Activated CD4-positive, alpha-beta memory T cell treated with anti-CD3 and anti-CD28 coated beads for 36 hours (primary cell): ENCODE measurements around the gene ATP11A. TPM values are rescaled to one million over a fixed set of nuclear protein-coding genes. Genes with fewer than 3 reads are reported as not detected.
A peak's percentile ranks its signal among the peaks of the same experiment; 100 is the strongest.

Source experiments
- CTCF ChIA-PET: fragments of 350-600 bp; sonication (Branson Sonifier 250); formaldehyde crosslinking; loops from one replicate; lab custom pipeline; 2021; ENCODE audit warnings: antibody characterized with exemption, inconsistent platforms; lab: Charles Lee
- POLR2A ChIA-PET: fragments of 350-600 bp; sonication (Branson Sonifier 250); formaldehyde crosslinking; loops from one replicate; lab custom pipeline; 2021; ENCODE audit warnings: antibody characterized with exemption; lab: Charles Lee
- DNase-seq: peaks from one replicate; pipeline ENCODE4 v3.0.0-alpha.2; 2020
- H3K27ac Mint-ChIP-seq: one replicate; pipeline ENCODE4 v1.8.0; 2021; ENCODE audit warnings: mixed read lengths
- H3K27me3 Mint-ChIP-seq: one replicate; pipeline ENCODE4 v1.8.0; 2021; ENCODE audit warnings: mixed read lengths
- H3K36me3 Mint-ChIP-seq: one replicate; pipeline ENCODE4 v1.8.0; 2021; ENCODE audit warnings: mixed read lengths
- H3K4me1 Mint-ChIP-seq: one replicate; pipeline ENCODE4 v1.8.0; 2021; ENCODE audit warnings: low read depth, mixed read lengths
- H3K4me3 Mint-ChIP-seq: one replicate; pipeline ENCODE4 v1.8.0; 2021; ENCODE audit warnings: mild to moderate bottlenecking, mixed read lengths
- H3K9me3 Mint-ChIP-seq: one replicate; pipeline ENCODE4 v1.8.0; 2021; ENCODE audit warnings: mixed read lengths
- intact Hi-C: fragments of 100-400 bp; cut with micrococcal nuclease; formaldehyde crosslinking; loops from one replicate; pipeline ENCODE4 v1.15.1; 2023
- total RNA-seq, 2 experiments: library from RNA; stranded (reverse); gene quantifications; one replicate each; pipeline ENCODE4 v1.2.3, GENCODE V29; 2021

The ATP11A gene
- total RNA-seq, 2 experiments from 2014 or later, result 36.6 to 38.7 TPM

DNA sequence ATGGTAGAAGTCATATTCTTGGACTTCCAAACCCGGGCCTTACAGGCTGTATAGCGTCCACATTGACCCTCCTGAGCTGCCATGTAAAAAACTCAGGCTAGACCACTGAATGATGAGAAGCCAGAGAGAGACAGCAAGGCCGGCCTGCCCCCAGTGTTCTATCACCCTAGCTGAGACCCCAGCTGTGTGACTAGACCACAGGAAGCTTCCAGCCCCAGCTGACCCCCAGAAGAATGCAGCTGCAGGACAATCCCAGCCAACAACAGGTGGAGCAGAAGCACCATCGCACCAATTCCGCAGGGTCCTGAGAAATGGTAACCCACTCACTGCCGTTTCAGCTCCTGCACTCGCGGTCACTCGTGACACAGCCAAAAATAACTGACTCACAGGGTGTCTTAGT is 2.9 kb upstream of the ATP11A start:
- ChIA-PET POLR2A (no interaction called here), CTCF (interaction anchor here (2.5 kb wide), 1 partner anchor 46 kb away, joined by 13 read pairs; no protein-coding TSS in a partner anchor)
- Mint-ChIP-seq H3K4me3 (no peak overlapping the region), H3K27me3 (no peaks in the 10 kb centered on the region), H3K36me3 (no peaks in the 10 kb centered on the region), H3K9me3 (no peaks in the 10 kb centered on the region), H3K4me1 (peaks cover 23% of the 10 kb centered on the region), H3K27ac (no peak overlapping the region)
- intact Hi-C loops, result no loop called here
- no peak for DNase-seq

DNA sequence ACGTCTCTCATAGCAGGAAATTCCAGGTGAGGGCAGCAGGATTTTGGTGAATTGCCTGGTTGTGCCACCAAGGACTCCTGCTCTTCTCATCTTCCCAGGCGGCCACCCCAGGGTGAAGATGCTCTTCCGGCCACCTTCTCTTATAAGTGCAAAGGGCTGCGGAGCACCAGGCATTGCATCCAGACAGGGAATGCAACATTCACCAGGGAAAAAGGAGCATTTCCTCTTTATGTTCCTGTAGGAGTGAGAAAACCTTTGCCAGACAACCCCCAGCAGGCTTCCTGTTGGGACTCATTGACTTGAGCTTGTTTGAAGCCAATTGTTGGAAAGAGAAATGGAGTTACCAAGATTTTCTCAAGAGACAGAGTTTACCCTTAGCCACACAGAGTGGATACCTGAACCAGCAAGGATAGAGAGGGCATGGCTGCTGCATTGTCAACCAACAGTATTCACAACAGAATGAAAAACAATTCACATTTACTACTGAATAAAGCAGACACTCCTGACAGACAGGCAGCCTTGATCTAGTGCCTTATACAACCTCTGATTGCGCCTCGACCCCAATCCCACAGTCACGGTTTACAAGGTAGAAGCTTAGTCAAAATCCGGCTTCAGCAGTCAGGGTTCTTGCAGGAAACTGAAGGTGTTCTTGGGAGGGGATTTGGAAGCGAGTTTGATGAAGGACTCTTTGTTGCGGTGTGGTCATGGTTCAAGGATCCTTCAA is 1.8 kb upstream of the ATP11A start:
- DNase-seq, result no peak
- Mint-ChIP-seq H3K27me3 (no peaks in the 10 kb centered on the region), H3K4me1 (peaks cover 33% of the 10 kb centered on the region), H3K9me3 (no peaks in the 10 kb centered on the region), H3K27ac (peak overlapping the region; percentile 87), H3K4me3 (peak overlapping the region; percentile 79), H3K36me3 (no peaks in the 10 kb centered on the region)
- intact Hi-C loops, result loop anchor here (2.0 kb wide), 1 partner anchor 47 kb away; no protein-coding TSS in a partner anchor
- CTCF ChIA-PET, result interaction anchor here (2.5 kb wide), 1 partner anchor 47 kb away, joined by 13 read pairs; no protein-coding TSS in a partner anchor
- POLR2A ChIA-PET, result interaction anchor here (1.1 to 1.5 kb wide), 2 partner anchors 14 to 100 kb away, joined by 3 to 6 read pairs; partner anchors contain the start of gene TUBGCP3

DNA sequence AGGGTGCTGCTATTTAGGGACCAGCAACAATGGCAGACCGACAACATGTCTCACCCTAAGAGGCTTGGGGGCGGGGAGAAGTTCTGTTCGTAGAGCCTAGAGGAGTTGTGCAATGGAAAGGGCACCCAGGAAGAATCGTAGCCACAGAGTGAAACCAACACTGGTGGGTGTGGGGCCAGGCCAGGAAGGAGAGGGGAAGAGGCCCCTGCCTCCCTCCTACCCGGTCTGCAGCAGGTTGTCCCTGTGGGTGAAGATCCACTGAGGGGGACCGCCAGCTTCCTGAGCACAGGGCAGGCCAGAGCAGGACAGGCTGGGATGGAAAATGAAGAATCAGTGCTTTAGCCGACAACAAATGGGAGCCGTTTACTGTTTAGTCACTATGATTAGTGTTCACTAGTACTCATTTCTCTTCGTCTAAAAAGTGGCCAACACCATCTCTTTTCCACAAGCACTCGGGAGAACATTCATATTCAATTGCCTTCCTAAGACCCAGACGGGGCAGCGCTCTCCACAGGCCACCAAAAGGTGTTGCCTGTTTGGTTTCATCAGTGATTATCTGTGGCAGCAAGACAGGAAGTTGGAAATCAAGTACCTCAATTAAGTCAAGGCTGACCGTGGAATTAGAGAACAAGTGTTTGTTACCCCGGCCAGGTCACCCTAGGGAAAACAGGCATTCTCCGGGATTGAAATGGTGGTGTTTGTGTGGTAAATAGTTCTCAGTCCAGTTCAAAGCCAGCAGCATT is 1.1 kb upstream of the ATP11A start:
- CTCF ChIA-PET, result interaction anchor here (2.5 kb wide), 1 partner anchor 48 kb away, joined by 13 read pairs; no protein-coding TSS in a partner anchor
- H3K36me3 Mint-ChIP-seq, result no peaks in the 10 kb centered on the region
- peaks cover 40% of the 10 kb centered on the region for H3K4me1 Mint-ChIP-seq
- intact Hi-C loops, result loop anchor here (1.0 to 2.0 kb wide), 2 partner anchors 14 to 48 kb away; no protein-coding TSS in a partner anchor
- no peaks in the 10 kb centered on the region for H3K27me3 Mint-ChIP-seq
- DNase-seq, result peak; percentile 81
- peak overlapping the region; percentile 87 for H3K27ac Mint-ChIP-seq
- POLR2A ChIA-PET, result interaction anchor here (1.1 to 1.5 kb wide), 3 partner anchors 9 to 101 kb away, joined by 3 to 6 read pairs (median 3); partner anchors contain the start of gene TUBGCP3
- H3K9me3 Mint-ChIP-seq, result no peaks in the 10 kb centered on the region
- H3K4me3 Mint-ChIP-seq, result peak overlapping the region; percentile 79

- POLR2A ChIA-PET, result interaction anchor here (0.6 kb wide), 1 partner anchor 28 kb away, joined by 5 read pairs; no protein-coding TSS in a partner anchor
- no peaks in the 10 kb centered on the region for H3K36me3 Mint-ChIP-seq
- intact Hi-C loops, result loop anchor here (1.0 to 5.0 kb wide), 2 partner anchors 103 to 184 kb away; partner anchors contain the start of gene TUBGCP3
- peak overlapping the region; percentile 64 for H3K27ac Mint-ChIP-seq
- CTCF ChIA-PET, result interaction anchor here (0.5 to 1.2 kb wide), 2 partner anchors 51 to 183 kb away, joined by 3 read pairs; no protein-coding TSS in a partner anchor
- peaks cover 54% of the 10 kb centered on the region for H3K4me1 Mint-ChIP-seq
- no peaks in the 10 kb centered on the region for H3K27me3 Mint-ChIP-seq
- peak; percentile 42 for DNase-seq
- peak overlapping the region; percentile 81 for H3K4me3 Mint-ChIP-seq
- no peaks in the 10 kb centered on the region for H3K9me3 Mint-ChIP-seq
Measured at GRCh38 chr13:112690283-112690929, 568 bp downstream of the ATP11A start.

GRCh38 chr13:112692104-112692503 is 2.3 kb downstream of the ATP11A start:
- no peak overlapping the region for H3K27ac Mint-ChIP-seq
- no peaks in the 10 kb centered on the region for H3K36me3 Mint-ChIP-seq
- ChIA-PET POLR2A (no interaction called here), CTCF (no interaction called here)
- H3K4me1 Mint-ChIP-seq, result peaks cover 54% of the 10 kb centered on the region
- H3K9me3 Mint-ChIP-seq, result no peaks in the 10 kb centered on the region
- intact Hi-C loops, result loop anchor here (5.0 kb wide), 1 partner anchor 105 kb away; the partner anchor contains the start of gene TUBGCP3
- H3K27me3 Mint-ChIP-seq, result no peaks in the 10 kb centered on the region
- DNase-seq, result no peak
- peak overlapping the region; percentile 81 for H3K4me3 Mint-ChIP-seq

DNA sequence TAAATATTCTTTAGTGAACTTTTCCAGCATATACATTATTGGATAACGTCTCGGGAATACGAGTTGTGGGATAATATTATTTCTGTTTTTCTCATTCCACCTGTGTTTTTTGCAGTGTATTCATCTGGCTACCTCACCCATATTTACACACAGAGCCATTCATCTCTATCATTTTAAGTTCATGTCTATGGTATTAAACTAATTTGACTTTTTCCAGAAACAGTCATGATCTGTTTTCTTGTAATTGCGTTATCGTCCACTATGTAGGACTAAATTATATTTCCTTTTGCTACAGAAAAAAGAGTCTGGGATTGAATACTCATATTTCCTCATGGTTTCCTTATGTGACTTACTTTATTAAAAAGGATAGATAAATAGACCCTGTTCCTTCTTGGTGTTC is 2.7 kb downstream of the ATP11A start:
- intact Hi-C loops, result loop anchor here (5.0 kb wide), 1 partner anchor 105 kb away; the partner anchor contains the start of gene TUBGCP3
- H3K4me1 Mint-ChIP-seq, result peaks cover 55% of the 10 kb centered on the region
- H3K27me3 Mint-ChIP-seq, result no peaks in the 10 kb centered on the region
- POLR2A ChIA-PET, result no interaction called here
- no peak overlapping the region for H3K4me3 Mint-ChIP-seq
- H3K9me3 Mint-ChIP-seq, result no peaks in the 10 kb centered on the region
- DNase-seq, result no peak
- no peaks in the 10 kb centered on the region for H3K36me3 Mint-ChIP-seq
- CTCF ChIA-PET, result no interaction called here
- no peak overlapping the region for H3K27ac Mint-ChIP-seq

- DNase-seq, result no peak
- POLR2A ChIA-PET, result no interaction called here
- Mint-ChIP-seq H3K9me3 (no peaks in the 10 kb centered on the region), H3K36me3 (no peaks in the 10 kb centered on the region), H3K27me3 (no peaks in the 10 kb centered on the region), H3K4me3 (no peak overlapping the region), H3K27ac (no peak overlapping the region), H3K4me1 (peaks cover 44% of the 10 kb centered on the region)
- CTCF ChIA-PET, result interaction anchor here (1.1 kb wide), 1 partner anchor 85 kb away, joined by 4 read pairs; no protein-coding TSS in a partner anchor
- intact Hi-C loops, result loop anchor here (5.0 kb wide), 1 partner anchor 107 kb away; the partner anchor contains the start of gene TUBGCP3
Measured at GRCh38 chr13:112693831-112694497, 4.1 kb downstream of the ATP11A start.

GRCh38 chr13:112695121-112695520 is 5.3 kb downstream of the ATP11A start:
- peaks cover 48% of the 10 kb centered on the region for H3K4me1 Mint-ChIP-seq
- ChIA-PET CTCF (no interaction called here), POLR2A (no interaction called here)
- H3K27me3 Mint-ChIP-seq, result no peaks in the 10 kb centered on the region
- H3K9me3 Mint-ChIP-seq, result no peaks in the 10 kb centered on the region
- no peak overlapping the region for H3K4me3 Mint-ChIP-seq
- no peak for DNase-seq
- H3K36me3 Mint-ChIP-seq, result no peaks in the 10 kb centered on the region
- no peak overlapping the region for H3K27ac Mint-ChIP-seq
- intact Hi-C loops, result no loop called here

GRCh38 chr13:112696001-112696868 is 6.4 kb downstream of the ATP11A start:
- Mint-ChIP-seq H3K27ac (no peak overlapping the region), H3K27me3 (no peaks in the 10 kb centered on the region), H3K4me3 (no peak overlapping the region), H3K36me3 (no peaks in the 10 kb centered on the region), H3K4me1 (peaks cover 48% of the 10 kb centered on the region), H3K9me3 (no peaks in the 10 kb centered on the region)
- no peak for DNase-seq
- intact Hi-C loops, result no loop called here
- ChIA-PET POLR2A (no interaction called here), CTCF (no interaction called here)

DNA sequence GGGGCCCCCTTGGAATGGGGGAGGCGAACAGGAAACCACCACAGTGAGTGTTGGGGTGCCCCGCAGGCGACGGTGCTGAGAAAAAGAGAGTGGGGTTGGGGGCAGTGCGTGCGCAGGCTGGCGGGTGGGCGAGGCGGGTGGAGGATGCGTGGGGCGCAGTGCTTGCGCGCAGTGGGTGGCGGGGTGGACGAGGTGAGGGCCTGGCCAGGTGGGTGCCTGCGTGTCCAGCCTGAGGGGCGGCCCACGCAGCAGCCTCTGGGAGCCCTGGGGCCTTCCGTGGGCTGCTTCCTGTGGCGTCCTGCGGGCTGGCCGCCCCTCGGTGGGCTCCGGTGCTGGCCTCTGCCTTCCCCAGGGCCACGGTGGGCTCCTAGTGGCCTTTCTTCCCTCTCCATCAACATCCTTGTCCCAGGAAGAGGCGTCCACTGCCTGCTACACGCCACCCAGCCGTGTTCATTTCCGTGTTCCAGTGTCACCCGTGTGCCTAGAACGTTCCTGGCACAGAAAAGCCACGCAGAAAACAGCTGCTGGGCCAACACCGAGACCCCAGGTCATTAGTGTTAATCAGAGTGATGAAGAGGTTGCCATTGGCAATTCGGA is 7.1 kb downstream of the ATP11A start:
- intact Hi-C loops, result no loop called here
- H3K9me3 Mint-ChIP-seq, result no peaks in the 10 kb centered on the region
- no peak for DNase-seq
- ChIA-PET CTCF (no interaction called here), POLR2A (no interaction called here)
- no peak overlapping the region for H3K4me3 Mint-ChIP-seq
- H3K27me3 Mint-ChIP-seq, result no peaks in the 10 kb centered on the region
- peaks cover 41% of the 10 kb centered on the region for H3K4me1 Mint-ChIP-seq
- no peak overlapping the region for H3K27ac Mint-ChIP-seq
- H3K36me3 Mint-ChIP-seq, result no peaks in the 10 kb centered on the region
